GM21576 (cell line): ENCODE data around the gene CACHD1.

ENCODE experiments used
- ATAC-seq: cut with Tn5 transposase; IDR thresholded peaks from one replicate; pipeline ENCODE4 v1.9.1; 2021; ENCODE audit warnings: mild to moderate bottlenecking, moderate library complexity; ENCODE audit not compliant: unreplicated experiment

The CACHD1 gene

DNA sequence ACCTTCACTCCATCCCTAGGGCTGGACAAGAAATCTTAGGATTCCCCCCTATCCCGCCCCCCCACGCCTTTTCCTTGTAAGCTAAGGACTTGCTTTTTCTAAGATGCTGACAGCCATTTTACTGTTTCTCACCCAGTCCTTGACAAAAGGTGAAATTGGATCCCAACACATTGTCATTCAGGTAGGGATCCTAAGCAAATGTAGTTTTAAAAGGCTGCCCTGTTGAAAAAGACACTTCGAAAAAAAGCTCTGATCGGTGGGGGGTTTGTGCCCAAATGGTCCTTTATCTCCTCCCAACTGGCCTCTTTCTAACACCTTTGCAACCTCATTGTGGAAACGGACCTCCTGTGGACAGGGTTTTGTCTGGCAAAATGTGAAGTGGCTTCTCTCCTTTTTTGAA, 2.9 kb downstream of the CACHD1 start:
- no peak for ATAC-seq

DNA sequence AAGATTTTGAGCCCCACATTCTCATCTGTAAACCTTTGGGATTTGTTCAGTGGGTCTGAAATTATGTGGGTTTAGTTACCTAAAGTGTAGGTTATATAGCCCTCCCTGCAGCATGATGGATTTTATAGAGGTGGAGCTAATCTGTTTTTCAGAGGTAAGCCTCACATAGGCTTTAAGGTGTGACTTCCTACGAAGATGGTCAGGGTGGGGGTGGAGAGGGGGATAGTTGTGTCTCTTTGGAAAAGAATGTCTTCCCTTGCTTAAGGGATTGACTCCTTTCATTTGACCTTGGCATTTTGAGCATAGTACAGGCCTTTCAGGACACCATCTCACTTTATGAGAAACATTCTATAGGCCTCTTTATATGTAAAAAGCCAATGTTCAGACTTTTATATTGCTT, 3.4 kb downstream of the CACHD1 start:
- no peak for ATAC-seq

DNA sequence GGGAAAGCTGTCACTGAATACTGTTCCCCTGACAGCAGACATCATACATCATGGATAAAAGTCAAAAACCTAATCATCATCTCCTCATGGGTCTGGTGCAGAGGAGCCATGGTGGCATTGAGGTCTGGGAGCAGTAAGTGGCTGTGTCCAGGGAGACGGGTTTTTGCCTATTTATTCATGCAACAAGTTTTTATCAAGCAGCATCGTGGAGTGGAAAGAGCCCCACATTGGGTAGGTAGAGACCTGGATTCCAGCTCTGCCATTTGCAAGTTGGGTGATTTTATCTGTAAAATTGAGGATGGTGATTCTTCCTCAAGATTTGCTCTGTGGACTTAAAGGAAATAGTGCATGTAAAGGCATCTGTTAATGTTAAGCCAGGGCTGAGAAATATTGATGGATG, 4.2 kb downstream of the CACHD1 start:
- ATAC-seq: no peak

- ATAC-seq: no peak
These were observed 4.9 kb downstream of the CACHD1 start for GRCh38 chr1:64474665-64475439.

GRCh38 chr1:64476251-64476952, 6.5 kb downstream of the CACHD1 start:
- no peak for ATAC-seq

DNA sequence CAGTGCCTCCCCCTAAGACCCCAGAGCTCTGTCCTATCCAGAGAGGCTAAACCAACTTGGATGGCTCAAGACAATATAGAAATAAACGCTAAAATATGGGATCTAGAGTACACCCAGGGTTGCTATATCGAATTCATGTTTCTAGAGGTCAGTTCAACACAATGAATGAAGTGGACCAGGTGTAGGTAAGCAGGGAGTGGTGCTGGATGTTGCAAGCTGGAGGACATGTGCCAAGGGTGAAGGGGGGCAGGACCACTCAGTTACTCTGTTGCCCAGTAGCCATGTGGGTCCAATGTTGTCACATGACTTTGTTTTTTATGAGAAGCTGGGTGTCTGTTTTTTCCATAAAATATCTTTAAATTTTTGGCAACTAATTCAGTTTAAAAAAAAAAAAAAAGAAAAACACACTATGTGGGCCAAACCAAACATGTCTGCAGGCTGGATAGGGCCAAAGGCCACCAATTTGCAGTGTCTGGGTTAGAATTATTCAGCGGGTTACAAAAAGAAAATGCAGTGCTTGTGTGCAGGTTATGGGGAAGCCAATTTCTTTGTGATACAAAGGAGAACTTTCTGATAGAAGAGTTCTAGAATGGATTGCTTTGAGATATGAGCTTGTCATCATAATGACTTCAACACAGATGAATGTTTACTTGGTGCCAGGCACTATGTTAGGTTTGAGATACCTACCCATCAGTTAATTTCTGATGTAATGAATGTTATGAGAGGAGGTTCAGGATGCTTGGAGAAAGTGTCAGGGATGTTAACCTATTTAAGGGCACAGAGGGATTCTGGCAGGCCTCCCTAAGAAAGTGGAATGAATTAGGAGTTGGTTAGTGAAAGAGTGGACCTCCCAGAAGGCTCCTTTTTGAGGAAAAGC, 8.9 kb downstream of the CACHD1 start:
- no peak for ATAC-seq

DNA sequence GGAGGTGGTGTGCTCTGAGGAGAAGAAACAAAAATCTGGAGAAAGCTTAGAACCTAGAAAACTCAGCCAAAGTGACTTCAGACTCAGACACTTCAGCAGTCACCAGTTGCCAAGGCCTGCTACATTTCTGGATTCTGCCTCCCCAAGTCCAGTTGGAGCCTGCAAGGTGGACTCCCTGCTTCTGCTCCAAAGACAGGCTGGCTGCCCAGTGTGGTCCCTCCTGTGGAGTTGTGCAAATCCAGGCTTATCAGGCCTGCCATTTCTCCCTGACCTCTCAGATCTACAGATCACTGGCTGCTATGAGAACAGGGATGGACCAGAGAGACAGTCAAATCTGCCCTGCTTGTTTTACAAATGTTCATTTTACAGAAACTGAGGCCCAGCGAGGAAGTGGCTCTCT, 9.9 kb downstream of the CACHD1 start:
- no peak for ATAC-seq

DNA sequence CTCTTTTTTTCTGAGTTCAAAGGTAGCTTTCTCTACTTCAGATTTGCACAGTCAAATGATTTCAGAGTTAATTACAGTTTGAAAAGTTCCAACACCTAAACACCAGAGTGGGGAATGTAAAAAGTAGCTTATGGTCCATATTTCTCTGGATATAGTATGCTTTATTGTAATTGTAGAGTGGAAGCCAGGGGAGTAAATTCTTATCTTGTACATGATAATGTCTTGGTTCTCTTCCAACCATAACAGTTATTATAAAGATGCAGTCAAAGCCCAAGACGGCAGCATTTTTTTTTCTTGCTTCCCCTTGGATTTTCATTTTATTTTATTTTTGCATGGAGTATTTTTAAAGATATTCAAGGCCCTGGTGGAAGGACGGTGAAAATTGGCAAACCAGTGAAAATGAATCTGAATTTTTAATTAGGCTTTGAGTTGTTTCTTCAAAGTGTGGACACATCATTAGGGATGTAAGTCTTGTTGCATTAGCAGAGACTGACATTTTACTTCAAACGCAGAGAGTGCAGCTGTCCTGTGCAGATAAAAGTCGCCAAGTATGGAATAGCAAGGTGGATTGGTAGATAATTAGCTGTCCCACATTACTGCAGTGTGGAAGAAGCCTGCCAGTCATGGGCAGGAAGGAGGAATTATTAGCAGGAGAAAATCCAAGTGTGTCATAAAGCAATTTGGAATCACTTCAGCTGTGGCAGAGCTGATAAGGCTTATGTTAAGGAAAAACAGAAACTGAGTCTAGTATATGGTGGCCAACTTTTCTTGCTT, 11.3 kb downstream of the CACHD1 start:
- ATAC-seq: no peak

GRCh38 chr1:64482128-64482527, 12.2 kb downstream of the CACHD1 start:
- ATAC-seq: no peak

DNA sequence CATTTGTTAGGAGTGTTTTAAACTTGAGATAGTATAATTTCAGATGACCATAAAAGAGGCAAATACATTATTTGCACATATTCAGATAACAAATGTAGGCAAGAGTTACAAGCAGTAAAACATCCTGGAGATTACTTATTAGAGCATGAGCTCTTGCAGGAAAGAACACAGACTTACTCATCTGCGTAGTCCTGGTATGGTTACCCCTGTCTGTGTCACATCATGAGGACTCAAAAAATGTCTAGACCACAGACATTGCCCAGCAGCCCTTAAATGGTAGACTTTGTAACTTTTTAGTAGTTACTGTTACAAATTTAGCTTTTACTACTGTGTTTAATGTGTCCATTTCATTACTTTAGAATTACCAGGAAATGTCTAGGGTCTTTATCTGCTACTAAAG, 12.8 kb downstream of the CACHD1 start:
- ATAC-seq: no peak

DNA sequence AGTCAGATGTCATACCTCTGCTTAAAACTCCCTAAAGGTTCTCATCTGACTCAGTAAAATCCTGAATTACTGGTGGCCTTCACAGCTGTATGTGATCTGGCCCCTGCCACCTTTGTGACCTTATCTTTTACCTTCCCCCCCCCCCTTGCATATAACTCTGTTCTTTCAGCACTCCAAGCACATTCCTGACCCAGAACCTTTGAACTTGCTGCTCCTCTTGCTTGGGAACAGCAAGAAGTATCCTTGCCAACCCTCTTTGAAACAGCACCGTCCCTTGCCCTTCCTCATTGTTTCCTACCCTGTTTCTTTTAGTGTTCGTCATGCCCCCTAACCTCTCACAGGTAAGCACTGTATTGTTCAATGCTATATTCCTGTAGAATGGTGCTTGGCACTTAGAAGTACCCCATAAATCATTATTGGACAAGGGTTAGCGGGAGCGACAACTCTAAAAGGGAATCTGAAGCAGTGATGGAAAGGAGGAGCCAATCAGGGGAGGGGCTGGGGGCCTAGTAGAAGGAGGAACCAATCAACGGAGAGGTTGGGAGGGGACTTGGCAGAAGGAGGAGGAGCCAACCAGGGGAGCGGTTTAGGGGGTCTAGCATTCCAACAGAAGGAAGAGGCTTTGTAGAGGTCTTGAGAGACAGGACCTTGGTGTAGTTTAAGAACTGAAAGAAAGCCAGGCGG, 13.9 kb downstream of the CACHD1 start:
- no peak for ATAC-seq

DNA sequence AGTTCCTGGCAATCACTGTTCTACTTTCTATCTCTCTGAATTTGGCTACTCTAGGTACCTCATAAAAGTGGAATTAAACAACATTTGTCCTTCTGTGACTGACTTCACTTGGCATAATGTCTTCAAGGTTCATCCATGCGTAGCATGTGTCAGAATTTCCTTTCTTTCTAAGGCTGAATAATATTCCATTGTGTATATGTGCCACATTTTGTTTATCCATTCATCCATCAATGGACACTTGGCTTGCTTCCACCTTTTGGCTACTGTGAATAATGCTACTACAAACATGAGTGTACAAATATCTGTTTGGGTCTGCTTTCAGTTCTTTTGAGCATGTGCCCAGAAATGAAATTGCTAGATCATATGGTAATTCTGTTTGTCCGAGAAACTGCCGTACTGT, 14.7 kb downstream of the CACHD1 start:
- no peak for ATAC-seq

DNA sequence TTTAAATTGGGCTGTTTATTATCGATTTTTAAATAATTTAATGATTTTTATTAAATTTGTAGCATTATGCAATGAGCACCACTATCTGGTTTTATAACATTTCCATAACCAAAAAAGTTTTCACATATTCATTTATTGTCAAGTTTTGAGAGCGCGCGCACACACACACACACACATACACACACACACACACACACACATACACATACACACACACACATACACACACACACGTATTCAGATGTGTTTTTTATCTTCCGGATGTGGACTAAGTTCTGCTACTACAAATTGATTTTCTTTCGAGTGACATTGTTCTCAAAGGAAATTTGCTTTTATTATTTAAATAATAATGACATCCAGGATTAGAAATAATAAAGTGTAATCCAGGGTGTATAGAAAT, 16.3 kb downstream of the CACHD1 start:
- ATAC-seq: no peak

- ATAC-seq: no peak
These were observed 17.1 kb downstream of the CACHD1 start for GRCh38 chr1:64487061-64487460.

DNA sequence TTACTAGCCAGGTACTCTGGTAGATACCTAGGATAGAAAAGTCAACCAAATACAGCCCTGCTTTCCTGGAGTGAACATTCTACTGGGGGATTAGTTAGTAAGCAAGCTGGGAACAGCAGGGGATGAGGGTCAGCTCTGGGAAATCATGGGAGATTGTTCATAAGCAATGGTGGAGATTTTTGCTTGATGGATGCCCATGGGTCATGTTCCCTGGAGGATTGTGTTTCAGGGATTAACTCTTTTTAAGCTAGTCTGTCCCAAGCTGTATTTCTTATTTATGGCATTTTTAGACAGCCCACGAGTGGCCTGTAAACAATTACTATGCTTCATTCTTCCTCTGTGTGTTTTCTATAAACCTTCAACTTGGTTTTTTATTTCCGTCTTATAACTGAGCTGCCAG, 18.9 kb downstream of the CACHD1 start:
- ATAC-seq: no peak

DNA sequence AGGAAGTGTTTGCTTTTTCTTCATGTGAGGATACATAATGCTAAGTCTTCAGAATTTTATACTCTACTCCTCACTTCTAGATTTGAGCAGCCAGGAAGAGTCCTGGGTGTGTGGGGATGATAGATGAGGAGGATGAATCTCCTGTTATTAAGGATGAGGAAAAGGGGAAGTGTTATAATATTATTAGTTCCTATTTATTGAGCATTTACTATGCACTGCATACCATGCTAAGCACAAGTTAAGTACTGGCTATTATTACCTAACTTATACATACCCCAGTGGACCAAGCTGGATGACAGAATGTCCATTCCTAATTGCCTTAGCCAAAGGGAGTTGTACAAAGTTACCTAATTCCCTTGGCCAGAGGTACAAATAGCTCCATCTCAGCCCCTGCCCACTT, 19.8 kb downstream of the CACHD1 start:
- no peak for ATAC-seq

GRCh38 chr1:64490213-64490818, 20.4 kb downstream of the CACHD1 start:
- no peak for ATAC-seq

- ATAC-seq: no peak
These were observed 22.5 kb downstream of the CACHD1 start for GRCh38 chr1:64492424-64492823.

DNA sequence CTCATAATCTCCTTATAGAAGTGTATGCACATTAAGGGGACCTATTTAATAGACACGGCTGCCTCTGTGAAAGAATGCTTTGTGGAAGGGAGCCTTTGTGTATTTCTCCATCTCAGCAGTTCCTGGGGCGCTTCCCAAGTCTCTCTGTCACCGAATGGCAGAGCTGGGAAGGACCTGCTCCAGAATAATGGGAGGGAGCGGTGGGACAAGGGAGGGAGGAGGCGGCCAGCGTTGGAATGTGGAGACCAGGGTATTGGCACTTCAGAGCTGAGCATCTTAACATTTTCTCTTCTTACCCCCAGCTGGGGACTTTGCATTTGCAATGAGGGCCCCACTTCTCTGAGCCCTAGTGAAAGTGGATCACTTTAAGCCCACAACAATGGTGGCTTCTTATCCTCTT, 23.9 kb downstream of the CACHD1 start:
- ATAC-seq: no peak

DNA sequence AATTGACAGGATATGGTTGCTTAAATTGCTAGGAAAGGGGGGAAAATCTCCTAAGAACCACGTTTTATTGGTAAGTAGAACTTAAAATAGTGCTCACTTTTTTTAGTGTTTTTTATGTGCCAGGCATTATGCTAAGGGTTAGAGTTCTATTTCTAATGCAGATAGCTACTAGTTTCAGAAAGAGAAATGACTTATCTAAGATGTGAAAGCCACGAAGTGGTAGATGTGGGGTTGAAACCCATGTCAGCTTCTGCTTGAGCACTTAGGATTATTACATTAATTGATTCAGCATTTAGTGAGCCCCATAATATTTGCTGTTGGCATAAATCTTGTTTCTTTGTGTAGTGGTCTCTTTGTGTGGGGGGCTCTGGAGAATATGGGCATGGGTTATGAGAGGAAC, 24.7 kb downstream of the CACHD1 start:
- ATAC-seq: no peak
